Retinal pigment epithelial cell (primary cell): ENCODE data around the gene TEKT5.

ENCODE experiments used
- DNase-seq: peaks from one replicate; pipeline ENCODE4 v3.0.0-alpha.2; 2010; ENCODE audit warnings: low read depth
- H3K4me3 ChIP-seq: 2 replicates; pipeline ENCODE4 v1.5.1; 2011; ENCODE audit warnings: mild to moderate bottlenecking, low read length, control low read depth, moderate library complexity
- CTCF ChIP-seq: conservative IDR thresholded peaks from 2 replicates; pipeline ENCODE4 v1.5.1; 2011; ENCODE audit warnings: low read depth, low read length, control low read depth, inconsistent platforms

The TEKT5 gene

GRCh38 chr16:10666291-10666690 lies 28.4 kb downstream of the TEKT5 start:
- TF ChIP-seq CTCF = no peak
- no peak for DNase-seq
- no peak overlapping the region for H3K4me3 ChIP-seq

- H3K4me3 ChIP-seq = no peak overlapping the region
- no peak for TF ChIP-seq CTCF
- DNase-seq = no peak
Measured at GRCh38 chr16:10665166-10665565, 29.6 kb downstream of the TEKT5 start.

GRCh38 chr16:10664720-10665126 lies 30.0 kb downstream of the TEKT5 start:
- no peak for TF ChIP-seq CTCF

GRCh38 chr16:10663744-10664143 lies 31.0 kb downstream of the TEKT5 start:
- TF ChIP-seq CTCF = no peak
- DNase-seq = no peak
- H3K4me3 ChIP-seq = no peak overlapping the region

More at GRCh38 chr16:10664720-10665126, 30.0 kb downstream of the TEKT5 start:
- H3K4me3 ChIP-seq = no peak overlapping the region
- DNase-seq = no peak

- no peak for DNase-seq
- H3K4me3 ChIP-seq = no peak overlapping the region
- no peak for TF ChIP-seq CTCF
Measured at GRCh38 chr16:10663146-10663545, 31.6 kb downstream of the TEKT5 start.

GRCh38 chr16:10662212-10662611 lies 32.5 kb downstream of the TEKT5 start:
- TF ChIP-seq CTCF = no peak
- no peak for DNase-seq
- no peak overlapping the region for H3K4me3 ChIP-seq

GRCh38 chr16:10661737-10662136 lies 33.0 kb downstream of the TEKT5 start:
- TF ChIP-seq CTCF = no peak
- H3K4me3 ChIP-seq = no peak overlapping the region
- DNase-seq = no peak
